Stimulated activated CD8-positive, alpha-beta memory T cell treated with anti-CD3 and anti-CD28 coated beads, Interleukin-15, amount 100 ng/mL, for 24 hours (primary cell): Measurements from ENCODE around the gene SSU72.
"Not testable (repeated sequence)": the region's sequence is repeated elsewhere in the genome, so short reads cannot be mapped to it uniquely, and the experiment has no call there.

Experiments used
- DNase-seq: peaks from one replicate; pipeline ENCODE4 v3.0.0-alpha.2; 2020; ENCODE audit warnings: low read depth

SSU72 gene

GRCh38 chr1:1595341-1595740 lies 20.7 kb upstream of the SSU72 start:
- not testable (repeated sequence) for DNase-seq

- no peak for DNase-seq
These were observed 20.1 kb upstream of the SSU72 start for GRCh38 chr1:1594602-1595260.

- DNase-seq = no peak
These were observed 19.4 kb upstream of the SSU72 start for GRCh38 chr1:1593834-1594601.

GRCh38 chr1:1591452-1591851 lies 16.8 kb upstream of the SSU72 start:
- DNase-seq = no peak

GRCh38 chr1:1583347-1584010 lies 8.8 kb upstream of the SSU72 start:
- DNase-seq = no peak

- no peak for DNase-seq
These were observed 8.1 kb upstream of the SSU72 start for GRCh38 chr1:1582585-1583346.

GRCh38 chr1:1578371-1578940 lies 3.8 kb upstream of the SSU72 start:
- DNase-seq = no peak

GRCh38 chr1:1577367-1578011 lies 2.8 kb upstream of the SSU72 start:
- no peak for DNase-seq

- DNase-seq = peak; percentile 42
These were observed 581 bp downstream of the SSU72 start for GRCh38 chr1:1573843-1574720.

- DNase-seq = no peak
These were observed 5.3 kb downstream of the SSU72 start for GRCh38 chr1:1569341-1569740.

- no peak for DNase-seq
These were observed 6.8 kb downstream of the SSU72 start for GRCh38 chr1:1567891-1568291.

- no peak for DNase-seq
These were observed 7.3 kb downstream of the SSU72 start for GRCh38 chr1:1567152-1567875.

- no peak for DNase-seq
These were observed 9.3 kb downstream of the SSU72 start for GRCh38 chr1:1565340-1565739.

- no peak for DNase-seq
These were observed 10.4 kb downstream of the SSU72 start for GRCh38 chr1:1564268-1564667.

GRCh38 chr1:1563688-1564087 lies 11.0 kb downstream of the SSU72 start:
- DNase-seq = no peak

- no peak for DNase-seq
These were observed 12.0 kb downstream of the SSU72 start for GRCh38 chr1:1562556-1563195.

- no peak for DNase-seq
These were observed 12.7 kb downstream of the SSU72 start for GRCh38 chr1:1561801-1562470.

GRCh38 chr1:1560178-1560577 lies 14.5 kb downstream of the SSU72 start:
- DNase-seq = no peak

- DNase-seq = no peak
These were observed 15.6 kb downstream of the SSU72 start for GRCh38 chr1:1559066-1559465.
